Sigmoid colon (tissue), 7 donors: Measurements from ENCODE around the gene MADD. TPM values are rescaled to one million over a fixed set of nuclear protein-coding genes. Genes with fewer than 3 reads are reported as not detected.

ENCODE experiments used
- DNase-seq: peaks from one replicate; pipeline ENCODE4 v3.0.0-alpha.2; 2019
- H3K27ac ChIP-seq, 4 donors: fragments of 200-600 bp; sonication (generic); one replicate each; pipeline ENCODE4 v1.5.1; 2016 to 2019; ENCODE audit warnings: mild to moderate bottlenecking in 1 of 4
- H3K27me3 ChIP-seq, 3 donors: fragments of 200-600 bp; sonication (generic); one replicate each; pipeline ENCODE4 v1.5.1; 2019; ENCODE audit warnings: mild to moderate bottlenecking in 1 of 3
- H3K36me3 ChIP-seq, 4 donors: fragments of 200-600 bp; sonication (generic); one replicate each; pipeline ENCODE4 v1.5.1; 2016 to 2019
- H3K4me1 ChIP-seq, 4 donors: fragments of 200-600 bp; sonication (generic); one replicate each; pipeline ENCODE4 v1.5.1; 2017 to 2019
- H3K4me3 ChIP-seq, 4 donors: fragments of 200-600 bp; sonication (generic); one replicate each; pipeline ENCODE4 v1.5.1; 2017 to 2019; ENCODE audit warnings: mild to moderate bottlenecking in 2 of 4, moderate library complexity in 1 of 4
- H3K9me3 ChIP-seq, 4 donors: fragments of 200-600 bp in 3 of 4; sonication (generic) in 3 of 4; one replicate each; pipeline versions ENCODE4 v1.5.1 to v1.6.1; 2013 to 2019
- CTCF ChIP-seq, 4 experiments: fragments of 450-650 bp in 3 of 4; fragments of 200-600 bp in 1 of 4; IDR thresholded peaks; one replicate each; pipeline ENCODE4 v1.5.1; 2016 to 2019; ENCODE audit warnings: antibody characterized with exemption in 4 of 4, mild to moderate bottlenecking in 3 of 4, moderate library complexity in 2 of 4
- EP300 ChIP-seq, 4 donors: sonication (generic); formaldehyde crosslinking; IDR thresholded peaks; one replicate each; pipeline ENCODE4 v1.6.1; 2017; ENCODE audit warnings: antibody characterized with exemption in 4 of 4
- POLR2A ChIP-seq, 2 donors: fragments of 450-650 bp; IDR thresholded peaks; one replicate each; pipeline ENCODE4 v1.6.1; 2016; ENCODE audit warnings: antibody characterized with exemption in 2 of 2, mild to moderate bottlenecking in 2 of 2, moderate library complexity in 2 of 2
- POLR2AphosphoS5 ChIP-seq, 4 donors: sonication (generic); formaldehyde crosslinking; IDR thresholded peaks; one replicate each; pipeline ENCODE4 v1.6.1; 2017; ENCODE audit warnings: antibody characterized with exemption in 4 of 4
- WGBS, 2 donors: extraction: QIAGEN DNeasy Blood & Tissue Kit; methylation state at CpG; one replicate each; pipeline ENCODE4 v1.1.7; 2013; 5-methylcytosine and 5-hydroxymethylcytosine counted together
- intact Hi-C: fragments of 100-400 bp; cut with DNase I; formaldehyde crosslinking; loops from one replicate; pipeline ENCODE4 v1.15.1; 2023
- polyA plus RNA-seq, 3 donors: library from polyadenylated mRNA; stranded (reverse); fragments of 200-250 nt; gene quantifications; one replicate each; pipeline ENCODE4 v1.2.3, GENCODE V29; 2013
- total RNA-seq, 4 donors: library from RNA; depleted of rRNA; stranded (reverse); fragments of >200 nt; gene quantifications; one replicate each; pipeline ENCODE4 v1.1.0, GENCODE V29; 2016
- donor health status: healthy with polysubstance abuse.
- donor health status: Bipolar disorder and iron deficiency.
- donor health status: healthy.

MADD gene
- total and polyA plus RNA-seq, 7 donors: 18.6 to 55.7 (median 32.5) TPM

GRCh38 chr11:47259232-47259977, 10.5 kb upstream of the MADD start:
- H3K27ac ChIP-seq: peak overlapping the region in 3 of 4 donors; percentile 63 to 79 (median 69)
- 19 to 40% methylated on average over 10 of the region's 10 CpGs for WGBS, 2 donors

GRCh38 chr11:47260366-47260765, 9.6 kb upstream of the MADD start:
- TF ChIP-seq EP300 (IDR thresholded peaks at IDR 0.05) (no peak), POLR2AphosphoS5 (IDR thresholded peaks at IDR 0.05) (no peak), CTCF (IDR thresholded peaks at IDR 0.05) (no peak), POLR2A (IDR thresholded peaks at IDR 0.05) (no peak)
- peak overlapping the region in 1 of 4 donors; percentile 8 for H3K27ac ChIP-seq
- H3K36me3 ChIP-seq: no peaks in the 10 kb centered on the region
- H3K4me1 ChIP-seq: peaks cover 0 to 44% (median 32%) of the 10 kb centered on the region in 4 donors
- no peaks in the 10 kb centered on the region for H3K27me3 ChIP-seq
- H3K9me3 ChIP-seq: no peaks in the 10 kb centered on the region
- H3K4me3 ChIP-seq: no peak overlapping the region
- intact Hi-C loops: no loop called here
- 91 to 92% methylated on average over 19 of the region's 19 CpGs for WGBS, 2 donors
- DNase-seq: no peak

More at GRCh38 chr11:47259232-47259977, 10.5 kb upstream of the MADD start:
- Histone ChIP-seq H3K9me3 (no peaks in the 10 kb centered on the region), H3K4me3 (no peak overlapping the region), H3K27me3 (no peaks in the 10 kb centered on the region), H3K36me3 (no peaks in the 10 kb centered on the region), H3K4me1 (peaks cover 0 to 53% (median 38%) of the 10 kb centered on the region in 4 donors)
- DNase-seq: no peak
- intact Hi-C loops: loop anchor here (5.0 kb wide), 1 partner anchor 93 kb away; the partner anchor contains the start of gene MYBPC3
- TF ChIP-seq POLR2A (IDR thresholded peaks at IDR 0.05) (no peak), EP300 (IDR thresholded peaks at IDR 0.05) (no peak), CTCF (IDR thresholded peaks at IDR 0.05) (peak in 3 of 4 experiments; percentile 29 to 54 (median 37)), POLR2AphosphoS5 (IDR thresholded peaks at IDR 0.05) (no peak)

GRCh38 chr11:47261291-47261800, 8.6 kb upstream of the MADD start:
- Histone ChIP-seq H3K36me3 (no peaks in the 10 kb centered on the region), H3K4me3 (no peak overlapping the region), H3K4me1 (peaks cover 0 to 37% (median 32%) of the 10 kb centered on the region in 4 donors), H3K27ac (no peak overlapping the region), H3K9me3 (no peaks in the 10 kb centered on the region), H3K27me3 (no peaks in the 10 kb centered on the region)
- intact Hi-C loops: no loop called here
- no peak for DNase-seq
- TF ChIP-seq CTCF (IDR thresholded peaks at IDR 0.05) (no peak), POLR2A (IDR thresholded peaks at IDR 0.05) (no peak), POLR2AphosphoS5 (IDR thresholded peaks at IDR 0.05) (no peak), EP300 (IDR thresholded peaks at IDR 0.05) (no peak)
- 91 to 95% methylated on average over 22 of the region's 22 CpGs for WGBS, 2 donors

GRCh38 chr11:47264119-47264518, 5.8 kb upstream of the MADD start:
- Histone ChIP-seq H3K4me3 (no peak overlapping the region), H3K27ac (no peak overlapping the region), H3K27me3 (no peaks in the 10 kb centered on the region), H3K4me1 (peaks cover 0 to 28% (median 23%) of the 10 kb centered on the region in 4 donors), H3K9me3 (no peaks in the 10 kb centered on the region), H3K36me3 (no peaks in the 10 kb centered on the region)
- no peak for DNase-seq
- TF ChIP-seq POLR2AphosphoS5 (IDR thresholded peaks at IDR 0.05) (no peak), CTCF (IDR thresholded peaks at IDR 0.05) (no peak), EP300 (IDR thresholded peaks at IDR 0.05) (no peak)
- intact Hi-C loops: no loop called here
- WGBS, 2 donors: 93% methylated on average over 6 of the region's 6 CpGs
